Endodermal cell (in vitro differentiated cells): ENCODE results near the gene THADA. TPM values are rescaled to one million over a fixed set of nuclear protein-coding genes. Genes with fewer than 3 reads are reported as not detected.
A peak's percentile ranks its signal among the peaks of the same experiment; 100 is the strongest.

Experiments used
- DNase-seq: peaks from one replicate; pipeline ENCODE4 v3.0.0-alpha.2; 2017
- H3K27ac ChIP-seq: 2 replicates; pipeline ENCODE4 v1.5.1; 2013; ENCODE audit warnings: mild to moderate bottlenecking, low read depth, low read length, moderate library complexity
- H3K27me3 ChIP-seq: 2 replicates; pipeline ENCODE4 v1.6.1; 2013; ENCODE audit warnings: mild to moderate bottlenecking, low read length, moderate library complexity; ENCODE audit not compliant: insufficient read depth, control insufficient read depth, poor library complexity, severe bottlenecking
- H3K36me3 ChIP-seq: 2 replicates; pipeline ENCODE4 v1.7.0; 2013; ENCODE audit warnings: mild to moderate bottlenecking, low read length, moderate library complexity; ENCODE audit not compliant: control insufficient read depth, insufficient read depth
- H3K4me1 ChIP-seq: one replicate; pipeline ENCODE4 v1.7.0; 2013; ENCODE audit warnings: low read length; ENCODE audit not compliant: control insufficient read depth, insufficient read depth
- H3K4me3 ChIP-seq: 2 replicates; pipeline ENCODE4 v1.5.1; 2013; ENCODE audit warnings: mild to moderate bottlenecking, low read length, moderate library complexity
- H3K9ac ChIP-seq: 2 replicates; pipeline ENCODE4 v1.6.1; 2013; ENCODE audit warnings: mild to moderate bottlenecking, low read length, moderate library complexity; ENCODE audit not compliant: poor library complexity, severe bottlenecking; ENCODE audit errors: extremely low read depth
- H3K9me3 ChIP-seq: 2 replicates; pipeline ENCODE4 v1.6.1; 2013; ENCODE audit warnings: mild to moderate bottlenecking, low read length, moderate library complexity; ENCODE audit not compliant: control insufficient read depth
- H3K27ac Mint-ChIP-seq: 2 replicates; pipeline ENCODE4 v1.8.0; 2020; ENCODE audit warnings: mixed read lengths
- H3K27me3 Mint-ChIP-seq: 2 replicates; pipeline ENCODE4 v1.8.0; 2021; ENCODE audit warnings: mild to moderate bottlenecking, mixed read lengths; ENCODE audit not compliant: insufficient read depth
- H3K36me3 Mint-ChIP-seq: 2 replicates; pipeline ENCODE4 v1.8.0; 2020; ENCODE audit warnings: low read depth, mixed read lengths
- H3K4me1 Mint-ChIP-seq: 2 replicates; pipeline ENCODE4 v1.8.0; 2020; ENCODE audit warnings: mixed read lengths
- H3K4me3 Mint-ChIP-seq: 2 replicates; pipeline ENCODE4 v1.8.0; 2020; ENCODE audit warnings: mild to moderate bottlenecking, moderate library complexity, mixed read lengths
- H3K9me3 Mint-ChIP-seq: 2 replicates; pipeline ENCODE4 v1.8.0; 2020; ENCODE audit warnings: mild to moderate bottlenecking, mixed read lengths
- CTCF ChIP-seq: fragments of 200-600 bp; sonication (generic); conservative IDR thresholded peaks from 2 replicates; pipeline ENCODE4 v1.5.0; 2021; ENCODE audit warnings: antibody characterized with exemption, mild to moderate bottlenecking
- WGBS, 2 experiments: methylation state at CpG; one replicate each; pipeline versions ENCODE4 v1.1.5 to v1.1.7; 2013; ENCODE audit warnings: missing lambda C conversion rate in 2 of 2, mixed read lengths in 1 of 2; ENCODE audit not compliant: insufficient coverage in 1 of 2, insufficient read length in 1 of 2; 5-methylcytosine and 5-hydroxymethylcytosine counted together
- total RNA-seq, 2 donors: library from RNA; stranded (reverse); fragmentation: NEBNext Ultra II Directional in 1 of 2; extraction: Animal tissue kit (Norgen Biotek cat#: 25700) in 1 of 2; gene quantifications; 2 replicates in 1 of 2; 3 replicates in 1 of 2; pipeline ENCODE4 v1.2.1, GENCODE V29; 2021

Gene THADA
- total RNA-seq, 2 donors from 2014 or later = 32.8 to 35.0 TPM

GRCh38 chr2:43214253-43214652 lies 381.6 kb downstream of the THADA start:
- Histone ChIP-seq H3K4me3 (no peak overlapping the region), H3K9ac (no peak overlapping the region), H3K4me1 (peaks cover 11% of the 10 kb centered on the region), H3K27ac (no peak overlapping the region), H3K36me3 (no peaks in the 10 kb centered on the region), H3K27me3 (no peaks in the 10 kb centered on the region), H3K9me3 (no peaks in the 10 kb centered on the region)
- peak; percentile 67 for TF ChIP-seq CTCF
- H3K27ac Mint-ChIP-seq = no peak overlapping the region
- H3K9me3 Mint-ChIP-seq = no peaks in the 10 kb centered on the region
- H3K36me3 Mint-ChIP-seq = no peaks in the 10 kb centered on the region
- peak; percentile 77 for DNase-seq
- 82 to 86% methylated on average over 5 of the region's 5 CpGs for WGBS, 2 experiments
- no peaks in the 10 kb centered on the region for H3K27me3 Mint-ChIP-seq
- peaks cover 29% of the 10 kb centered on the region for H3K4me1 Mint-ChIP-seq
- no peak overlapping the region for H3K4me3 Mint-ChIP-seq

GRCh38 chr2:43212931-43213330 lies 382.9 kb downstream of the THADA start:
- Mint-ChIP-seq H3K9me3 (no peaks in the 10 kb centered on the region), H3K27me3 (no peaks in the 10 kb centered on the region), H3K4me1 (peaks cover 18% of the 10 kb centered on the region), H3K4me3 (no peak overlapping the region), H3K36me3 (no peaks in the 10 kb centered on the region), H3K27ac (no peak overlapping the region)
- H3K36me3 ChIP-seq = no peaks in the 10 kb centered on the region
- no peaks in the 10 kb centered on the region for H3K27me3 ChIP-seq
- no peak overlapping the region for H3K9ac ChIP-seq
- no peak overlapping the region for H3K27ac ChIP-seq
- no peak for TF ChIP-seq CTCF
- DNase-seq = no peak
- H3K4me1 ChIP-seq = peaks cover 4% of the 10 kb centered on the region
- no peak overlapping the region for H3K4me3 ChIP-seq
- WGBS, 2 experiments = 94 to 100% methylated on average over 2 to 3 of the region's 3 CpGs
- no peaks in the 10 kb centered on the region for H3K9me3 ChIP-seq

GRCh38 chr2:43212216-43212835 lies 383.5 kb downstream of the THADA start:
- Histone ChIP-seq H3K27me3 (no peaks in the 10 kb centered on the region), H3K27ac (no peak overlapping the region), H3K4me1 (no peaks in the 10 kb centered on the region), H3K4me3 (no peak overlapping the region), H3K9ac (no peak overlapping the region), H3K36me3 (no peaks in the 10 kb centered on the region), H3K9me3 (no peaks in the 10 kb centered on the region)
- Mint-ChIP-seq H3K27me3 (no peaks in the 10 kb centered on the region), H3K9me3 (no peaks in the 10 kb centered on the region), H3K4me3 (no peak overlapping the region), H3K36me3 (no peaks in the 10 kb centered on the region), H3K4me1 (peaks cover 18% of the 10 kb centered on the region), H3K27ac (no peak overlapping the region)
- WGBS, 2 experiments = 95 to 96% methylated on average over 7 to 11 of the region's 11 CpGs
- no peak for DNase-seq
- no peak for TF ChIP-seq CTCF
